Measurements from ENCODE around the gene NFE2L3.
"Not testable (repeated sequence)": the region's sequence is repeated elsewhere in the genome, so short reads cannot be mapped to it uniquely, and the experiment has no call there.

The NFE2L3 gene

GRCh38 chr7:26157520-26158105, 5.6 kb downstream of the NFE2L3 start:
- H3K4me3 ChIP-seq (ENCODE audit: low read depth, low read length), result peak overlapping the region; percentile 32
- DNase-seq (ENCODE audit: low read depth), result no peak
- TF ChIP-seq, protein P1, sequence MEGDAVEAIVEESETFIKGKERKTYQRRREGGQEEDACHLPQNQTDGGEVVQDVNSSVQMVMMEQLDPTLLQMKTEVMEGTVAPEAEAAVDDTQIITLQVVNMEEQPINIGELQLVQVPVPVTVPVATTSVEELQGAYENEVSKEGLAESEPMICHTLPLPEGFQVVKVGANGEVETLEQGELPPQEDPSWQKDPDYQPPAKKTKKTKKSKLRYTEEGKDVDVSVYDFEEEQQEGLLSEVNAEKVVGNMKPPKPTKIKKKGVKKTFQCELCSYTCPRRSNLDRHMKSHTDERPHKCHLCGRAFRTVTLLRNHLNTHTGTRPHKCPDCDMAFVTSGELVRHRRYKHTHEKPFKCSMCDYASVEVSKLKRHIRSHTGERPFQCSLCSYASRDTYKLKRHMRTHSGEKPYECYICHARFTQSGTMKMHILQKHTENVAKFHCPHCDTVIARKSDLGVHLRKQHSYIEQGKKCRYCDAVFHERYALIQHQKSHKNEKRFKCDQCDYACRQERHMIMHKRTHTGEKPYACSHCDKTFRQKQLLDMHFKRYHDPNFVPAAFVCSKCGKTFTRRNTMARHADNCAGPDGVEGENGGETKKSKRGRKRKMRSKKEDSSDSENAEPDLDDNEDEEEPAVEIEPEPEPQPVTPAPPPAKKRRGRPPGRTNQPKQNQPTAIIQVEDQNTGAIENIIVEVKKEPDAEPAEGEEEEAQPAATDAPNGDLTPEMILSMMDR (IDR thresholded peaks at IDR 0.05; ENCODE audit: insufficient read depth, low read depth, low read length, missing control alignments), result no peak

- TF ChIP-seq, protein P1 (IDR thresholded peaks at IDR 0.05; ENCODE audit: insufficient read depth, low read depth, low read length, missing control alignments), result no peak
- DNase-seq (ENCODE audit: low read depth), result no peak
- no peak overlapping the region for H3K4me3 ChIP-seq (ENCODE audit: low read depth, low read length)
Observed at GRCh38 chr7:26159243-26159642, 7.2 kb downstream of the NFE2L3 start.

DNA sequence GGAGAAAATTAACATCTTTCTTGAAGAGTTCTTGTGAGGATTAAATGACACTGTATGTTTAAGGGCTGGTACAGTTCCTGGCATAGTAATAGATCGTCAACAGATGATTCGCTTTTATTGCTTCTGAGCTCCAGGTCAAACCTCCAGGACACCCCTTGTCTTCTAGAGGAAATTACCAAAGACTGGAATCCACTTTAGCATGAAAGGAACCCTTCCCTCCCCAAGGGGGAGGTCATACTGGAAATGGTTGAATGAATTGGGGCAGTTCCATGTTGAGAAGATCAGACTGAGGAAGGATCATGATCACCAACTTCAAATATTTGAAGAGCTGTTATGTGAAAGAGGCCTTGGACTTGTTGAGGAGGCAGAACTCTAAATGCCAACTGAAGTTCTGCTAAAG, 8.9 kb downstream of the NFE2L3 start:
- no peak for DNase-seq (ENCODE audit: low read depth)
- H3K4me3 ChIP-seq (ENCODE audit: low read depth, low read length), result no peak overlapping the region
- TF ChIP-seq, protein P1 (IDR thresholded peaks at IDR 0.05; ENCODE audit: insufficient read depth, low read depth, low read length, missing control alignments), result no peak

- TF ChIP-seq, protein P1 (IDR thresholded peaks at IDR 0.05; ENCODE audit: insufficient read depth, low read depth, low read length, missing control alignments), result no peak
- DNase-seq (ENCODE audit: low read depth), result no peak
- H3K4me3 ChIP-seq (ENCODE audit: low read depth, low read length), result no peak overlapping the region
Observed at GRCh38 chr7:26162431-26162830, 10.4 kb downstream of the NFE2L3 start.

DNA sequence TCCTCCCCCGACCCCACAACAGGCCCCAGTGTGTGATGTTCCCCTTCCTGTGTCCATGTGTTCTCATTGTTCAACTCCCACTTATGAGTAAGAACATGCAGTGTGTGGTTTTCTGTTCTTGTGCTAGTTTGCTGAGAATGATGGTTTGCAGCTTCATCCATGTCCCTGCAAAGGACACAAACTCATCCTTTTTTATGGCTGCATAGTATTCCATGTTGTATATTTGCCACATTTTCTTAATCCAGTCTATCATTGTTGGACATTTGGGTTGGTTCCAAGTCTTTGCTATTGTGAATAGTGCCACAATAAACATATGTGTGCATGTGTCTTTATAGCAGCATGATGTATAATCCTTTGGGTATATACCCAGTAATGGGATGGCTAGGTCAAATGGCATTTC, 11.8 kb downstream of the NFE2L3 start:
- not testable (repeated sequence) for DNase-seq (ENCODE audit: low read depth); H3K4me3 ChIP-seq (ENCODE audit: low read depth, low read length)

DNA sequence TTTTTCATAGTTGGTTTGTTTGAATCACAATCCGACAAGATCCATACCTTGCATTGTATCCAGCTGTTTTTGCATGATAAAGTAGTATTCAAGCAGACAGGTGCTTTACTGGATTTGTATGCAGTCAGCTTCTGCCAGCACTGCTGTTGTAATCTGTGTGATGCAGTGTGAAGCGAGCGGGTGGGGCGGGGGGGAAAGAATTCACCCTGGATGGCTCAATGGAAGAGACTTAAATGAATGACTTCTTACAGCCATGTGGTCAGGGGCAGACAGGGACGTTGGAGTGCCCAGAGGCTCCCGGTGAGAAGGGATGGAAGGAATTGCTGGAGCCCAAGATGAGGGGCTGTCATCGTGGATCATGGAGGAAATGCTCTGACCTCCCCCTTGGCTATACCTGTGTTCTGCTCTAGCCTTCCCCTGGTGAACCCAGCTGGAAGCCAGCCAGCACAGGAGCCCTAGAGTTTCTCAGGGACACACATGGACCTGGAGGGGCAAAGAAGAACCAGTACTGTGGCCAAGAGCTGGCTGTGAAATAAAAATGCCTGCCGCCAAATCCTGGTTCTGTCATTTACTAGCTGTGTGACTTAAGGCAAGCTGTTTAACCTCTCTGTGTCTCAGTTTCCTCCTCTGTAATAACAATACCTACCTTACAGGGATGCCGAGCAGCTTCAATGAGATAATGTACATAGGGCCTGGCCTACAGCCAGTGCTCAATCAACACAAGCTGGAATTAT, 14.1 kb downstream of the NFE2L3 start:
- no peak for DNase-seq (ENCODE audit: low read depth)
- TF ChIP-seq, protein P1 (IDR thresholded peaks at IDR 0.05; ENCODE audit: insufficient read depth, low read depth, low read length, missing control alignments), result no peak
- H3K4me3 ChIP-seq (ENCODE audit: low read depth, low read length), result no peak overlapping the region

DNA sequence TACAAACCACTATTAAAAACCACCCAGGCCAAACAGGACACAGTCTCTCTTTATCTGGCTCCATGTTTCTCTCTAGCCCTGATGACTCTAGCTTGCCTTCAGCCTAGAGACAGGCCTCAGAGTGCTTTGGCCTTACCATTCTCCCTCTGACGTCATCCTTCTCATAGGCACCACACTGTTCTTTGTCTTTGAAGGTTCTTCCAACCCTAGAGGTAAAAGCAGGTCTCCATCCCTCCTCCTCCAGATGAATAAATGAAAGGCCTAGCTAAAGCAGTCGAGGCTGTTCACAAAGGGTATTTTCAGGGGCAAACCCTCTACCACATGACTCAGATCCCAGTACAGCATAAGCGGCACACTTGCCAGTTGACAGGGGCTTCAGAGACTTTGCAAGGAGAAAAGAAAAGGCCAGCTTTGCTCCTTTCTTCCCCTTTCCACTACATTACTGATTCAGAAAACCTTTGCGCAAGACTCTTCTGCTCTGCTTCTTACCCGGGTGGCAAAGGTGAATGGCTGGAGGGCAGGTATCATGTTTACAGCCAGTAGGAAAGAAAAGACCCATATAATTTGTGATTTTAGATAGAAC, 14.8 kb downstream of the NFE2L3 start:
- TF ChIP-seq, protein P1 (IDR thresholded peaks at IDR 0.05; ENCODE audit: insufficient read depth, low read depth, low read length, missing control alignments), result no peak
- DNase-seq (ENCODE audit: low read depth), result peak; percentile 9
- no peak overlapping the region for H3K4me3 ChIP-seq (ENCODE audit: low read depth, low read length)

Measured in GM12865 (cell line).